ACC112 (cell line): ENCODE results near the gene RBM19.

ENCODE experiments used
- H2AFZ ChIP-seq: fragments of 200-600 bp; sonication (generic); one replicate; pipeline ENCODE4 v1.6.0; 2017; ENCODE audit warnings: antibody characterized with exemption, low read length; ENCODE audit not compliant: unreplicated experiment
- H3K27ac ChIP-seq: fragments of 200-600 bp; sonication (generic); 2 replicates; pipeline ENCODE4 v1.5.1; 2014; ENCODE audit warnings: low read depth, mild to moderate bottlenecking, antibody characterized with exemption, low read length, moderate library complexity
- H3K27me3 ChIP-seq: fragments of 200-600 bp; sonication (generic); 2 replicates; pipeline ENCODE4 v1.6.1; 2014; ENCODE audit warnings: mild to moderate bottlenecking, antibody characterized with exemption, low read length, moderate library complexity, mixed read lengths; ENCODE audit not compliant: insufficient read depth
- H3K36me3 ChIP-seq: fragments of 200-600 bp; sonication (generic); 2 replicates; pipeline ENCODE4 v1.6.1; 2016; ENCODE audit warnings: mild to moderate bottlenecking, antibody characterized with exemption, low read length, moderate library complexity, mixed read lengths; ENCODE audit not compliant: insufficient read depth
- H3K4me1 ChIP-seq: fragments of 200-600 bp; sonication (generic); one replicate; pipeline ENCODE4 v1.6.1; 2016; ENCODE audit warnings: low read length, mixed read lengths; ENCODE audit not compliant: insufficient read depth, unreplicated experiment, control insufficient read depth
- H3K4me3 ChIP-seq: fragments of 200-600 bp; sonication (generic); 2 replicates; pipeline ENCODE4 v1.5.1; 2014; ENCODE audit warnings: mild to moderate bottlenecking, low read depth, low read length
- H3K79me2 ChIP-seq: fragments of 200-600 bp; sonication (generic); one replicate; pipeline ENCODE4 v1.6.0; 2016; ENCODE audit warnings: low read length; ENCODE audit not compliant: control insufficient read depth, unreplicated experiment, insufficient read depth

Gene RBM19

GRCh38 chr12:113965951-113966797 lies at the start of gene RBM19:
TSS of gene RBM19 (minus strand) at chr12:113966325. CDS start at chr12:113966227, 98 bp downstream.
- Histone ChIP-seq H3K27me3 (peaks cover 8% of the 10 kb centered on the region), H3K36me3 (peaks cover 3% of the 10 kb centered on the region; the same call in 1 of the 2 replicates), H2AFZ (peak within 1 kb of the TSS; percentile 88), H3K79me2 (peaks cover 29% of the 10 kb centered on the region), H3K4me3 (peak within 1 kb of the TSS; percentile 92), H3K4me1 (peaks cover 20% of the 10 kb centered on the region), H3K27ac (peak within 1 kb of the TSS; percentile 54)

- no peak overlapping the region for H3K27ac ChIP-seq
- H3K4me3 ChIP-seq, result no peak overlapping the region
- H2AFZ ChIP-seq, result no peak overlapping the region
- no peaks in the 10 kb centered on the region for H3K36me3 ChIP-seq
- H3K79me2 ChIP-seq, result no peaks in the 10 kb centered on the region
- no peaks in the 10 kb centered on the region for H3K4me1 ChIP-seq
- H3K27me3 ChIP-seq, result no peaks in the 10 kb centered on the region
Measured at GRCh38 chr12:114015851-114016250, 49.7 kb upstream of the RBM19 start.

- H3K27ac ChIP-seq, result no peak overlapping the region
- H2AFZ ChIP-seq, result no peak overlapping the region
- H3K79me2 ChIP-seq, result no peaks in the 10 kb centered on the region
- no peak overlapping the region for H3K4me3 ChIP-seq
- H3K27me3 ChIP-seq, result no peaks in the 10 kb centered on the region
- no peaks in the 10 kb centered on the region for H3K4me1 ChIP-seq
- no peaks in the 10 kb centered on the region for H3K36me3 ChIP-seq
Measured at GRCh38 chr12:114013575-114014345, 47.6 kb upstream of the RBM19 start.

- Histone ChIP-seq H3K79me2 (no peaks in the 10 kb centered on the region), H3K27ac (no peak overlapping the region), H3K27me3 (no peaks in the 10 kb centered on the region), H2AFZ (no peak overlapping the region), H3K36me3 (no peaks in the 10 kb centered on the region), H3K4me1 (no peaks in the 10 kb centered on the region), H3K4me3 (no peak overlapping the region)
Measured at GRCh38 chr12:114012744-114013431, 46.8 kb upstream of the RBM19 start.

- Histone ChIP-seq H3K4me3 (no peak overlapping the region), H3K4me1 (no peaks in the 10 kb centered on the region), H3K79me2 (no peaks in the 10 kb centered on the region), H3K36me3 (no peaks in the 10 kb centered on the region), H3K27me3 (no peaks in the 10 kb centered on the region), H3K27ac (no peak overlapping the region), H2AFZ (no peak overlapping the region)
Measured at GRCh38 chr12:114011711-114012110, 45.6 kb upstream of the RBM19 start.

- H2AFZ ChIP-seq, result no peak overlapping the region
- H3K36me3 ChIP-seq, result no peaks in the 10 kb centered on the region
- no peaks in the 10 kb centered on the region for H3K4me1 ChIP-seq
- H3K27ac ChIP-seq, result no peak overlapping the region
- H3K4me3 ChIP-seq, result no peak overlapping the region
- no peaks in the 10 kb centered on the region for H3K79me2 ChIP-seq
- H3K27me3 ChIP-seq, result peaks cover 24% of the 10 kb centered on the region; the same call in 1 of the 2 replicates
Measured at GRCh38 chr12:114006482-114007425, 40.6 kb upstream of the RBM19 start.

- Histone ChIP-seq H3K79me2 (no peaks in the 10 kb centered on the region), H2AFZ (no peak overlapping the region), H3K27me3 (peaks cover 39% of the 10 kb centered on the region), H3K27ac (no peak overlapping the region), H3K4me1 (no peaks in the 10 kb centered on the region), H3K36me3 (no peaks in the 10 kb centered on the region), H3K4me3 (no peak overlapping the region)
Measured at GRCh38 chr12:114004402-114004801, 38.3 kb upstream of the RBM19 start.

GRCh38 chr12:114003286-114003685 lies 37.2 kb upstream of the RBM19 start:
- H3K79me2 ChIP-seq, result no peaks in the 10 kb centered on the region
- H3K36me3 ChIP-seq, result no peaks in the 10 kb centered on the region
- no peaks in the 10 kb centered on the region for H3K4me1 ChIP-seq
- H3K27me3 ChIP-seq, result peaks cover 39% of the 10 kb centered on the region
- no peak overlapping the region for H3K4me3 ChIP-seq
- no peak overlapping the region for H2AFZ ChIP-seq
- no peak overlapping the region for H3K27ac ChIP-seq

GRCh38 chr12:114001511-114002340 lies 35.6 kb upstream of the RBM19 start:
- Histone ChIP-seq H3K4me3 (no peak overlapping the region), H2AFZ (no peak overlapping the region), H3K79me2 (no peaks in the 10 kb centered on the region), H3K27ac (no peak overlapping the region), H3K27me3 (peaks cover 46% of the 10 kb centered on the region), H3K36me3 (no peaks in the 10 kb centered on the region), H3K4me1 (no peaks in the 10 kb centered on the region)
